Stimulated activated naive CD8-positive, alpha-beta T cell treated with anti-CD3 and anti-CD28 coated beads, Interleukin-15, amount 100 ng/mL, for 72 hours (primary cell): ENCODE results near the gene DNAH10.
A peak's percentile ranks its signal among the peaks of the same experiment; 100 is the strongest.

Source experiments
- ATAC-seq: fragments of 150-1000 bp; cut with Tn5 transposase; 2 replicates; pipeline ENCODE4 v1.10.0; 2021; ENCODE audit warnings: mild to moderate bottlenecking, moderate library complexity
- DNase-seq, 2 donors: peaks; one replicate each; pipeline ENCODE4 v3.0.0; 2021 to 2022
- H3K27ac Mint-ChIP-seq, 2 donors: one replicate each; pipeline ENCODE4 v1.8.0; 2022; ENCODE audit warnings: mild to moderate bottlenecking in 2 of 2, mixed read lengths in 2 of 2, moderate library complexity in 2 of 2
- H3K27me3 Mint-ChIP-seq: one replicate; pipeline ENCODE4 v1.8.0; 2022; ENCODE audit warnings: mixed read lengths
- H3K4me1 Mint-ChIP-seq: one replicate; pipeline ENCODE4 v1.8.0; 2022; ENCODE audit warnings: mild to moderate bottlenecking, mixed read lengths
- H3K4me3 Mint-ChIP-seq, 2 donors: one replicate each; pipeline ENCODE4 v1.8.0; 2022; ENCODE audit warnings: mild to moderate bottlenecking in 2 of 2, mixed read lengths in 2 of 2, moderate library complexity in 1 of 2
- H3K9me3 Mint-ChIP-seq, 2 donors: one replicate each; pipeline ENCODE4 v1.8.0; 2022; ENCODE audit warnings: mixed read lengths in 2 of 2

DNAH10 gene

DNA sequence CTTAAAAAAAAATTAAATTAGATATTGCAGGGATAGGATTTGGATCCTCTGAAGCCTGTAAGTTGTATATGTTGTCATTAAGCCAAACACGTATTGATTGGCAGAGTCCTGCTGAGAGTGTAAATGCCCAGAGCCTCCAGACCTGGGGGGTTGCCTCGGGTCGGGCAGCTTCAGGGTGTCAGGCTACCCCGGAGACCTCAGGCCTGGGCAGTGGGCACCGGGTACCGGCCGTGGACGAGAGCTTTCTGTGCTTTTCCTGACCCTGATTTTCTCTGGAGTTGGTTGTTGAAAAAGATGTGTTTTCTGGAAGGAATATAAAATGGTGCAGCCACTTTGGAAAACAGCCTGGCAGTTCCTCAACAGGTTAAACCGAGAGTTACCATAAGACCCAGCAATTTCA lies 96.1 kb downstream of the DNAH10 start:
- DNase-seq (no peak), ATAC-seq (no peak)
- Mint-ChIP-seq H3K4me3 (no peak overlapping the region), H3K9me3 (no peaks in the 10 kb centered on the region), H3K27ac (no peak overlapping the region), H3K27me3 (peaks cover 8% of the 10 kb centered on the region), H3K4me1 (no peaks in the 10 kb centered on the region)

DNA sequence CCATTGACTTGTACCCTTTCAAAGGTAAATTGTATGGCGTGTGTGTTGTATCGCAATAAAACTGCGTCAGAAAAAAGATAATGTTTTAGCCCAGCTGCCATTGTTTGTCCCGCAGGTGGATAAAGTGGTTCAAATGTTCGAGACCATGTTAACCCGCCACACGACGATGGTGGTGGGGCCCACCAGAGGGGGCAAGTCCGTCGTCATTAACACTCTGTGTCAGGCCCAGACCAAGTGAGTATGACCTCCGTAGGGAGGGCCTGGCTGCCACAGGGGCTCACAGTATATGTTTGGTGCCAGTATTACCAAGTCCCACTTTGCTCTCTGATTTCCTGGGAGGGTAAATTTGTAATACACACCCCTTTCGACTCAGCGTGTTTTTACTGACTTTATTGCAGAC lies 96.9 kb downstream of the DNAH10 start:
- Mint-ChIP-seq H3K4me1 (no peaks in the 10 kb centered on the region), H3K4me3 (no peak overlapping the region), H3K27me3 (peaks cover 8% of the 10 kb centered on the region), H3K9me3 (no peaks in the 10 kb centered on the region), H3K27ac (no peak overlapping the region)
- no peak for ATAC-seq
- no peak for DNase-seq

GRCh38 chr12:123860377-123860776 lies 98.3 kb downstream of the DNAH10 start:
- Mint-ChIP-seq H3K27me3 (peaks cover 8% of the 10 kb centered on the region), H3K4me1 (no peaks in the 10 kb centered on the region), H3K27ac (no peak overlapping the region), H3K4me3 (no peak overlapping the region), H3K9me3 (no peaks in the 10 kb centered on the region)
- ATAC-seq (no peak), DNase-seq (no peak)

DNA sequence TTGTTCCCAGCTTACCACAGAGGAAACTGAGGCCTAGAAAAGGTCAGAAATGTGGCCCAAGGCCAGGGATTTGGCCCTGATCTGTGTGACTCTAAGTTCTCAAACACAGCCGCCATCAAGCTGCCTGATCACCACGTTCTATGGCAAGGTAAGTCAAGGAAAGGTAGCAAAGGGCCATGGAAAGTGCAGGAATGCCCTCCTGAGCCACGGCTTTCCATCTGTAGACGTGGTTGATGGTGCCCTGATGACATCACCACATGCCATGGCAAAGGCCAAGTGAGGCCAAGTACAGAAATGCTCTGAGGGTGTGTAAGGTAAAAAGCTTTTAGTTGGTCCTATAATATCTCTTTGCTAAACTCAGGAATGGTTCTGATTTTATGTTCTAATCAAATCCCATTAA lies 99.3 kb downstream of the DNAH10 start:
- peaks cover 8% of the 10 kb centered on the region for H3K27me3 Mint-ChIP-seq
- H3K9me3 Mint-ChIP-seq, result no peaks in the 10 kb centered on the region
- ATAC-seq (no peak), DNase-seq (no peak)
- no peaks in the 10 kb centered on the region for H3K4me1 Mint-ChIP-seq
- no peak overlapping the region for H3K4me3 Mint-ChIP-seq
- no peak overlapping the region for H3K27ac Mint-ChIP-seq

DNA sequence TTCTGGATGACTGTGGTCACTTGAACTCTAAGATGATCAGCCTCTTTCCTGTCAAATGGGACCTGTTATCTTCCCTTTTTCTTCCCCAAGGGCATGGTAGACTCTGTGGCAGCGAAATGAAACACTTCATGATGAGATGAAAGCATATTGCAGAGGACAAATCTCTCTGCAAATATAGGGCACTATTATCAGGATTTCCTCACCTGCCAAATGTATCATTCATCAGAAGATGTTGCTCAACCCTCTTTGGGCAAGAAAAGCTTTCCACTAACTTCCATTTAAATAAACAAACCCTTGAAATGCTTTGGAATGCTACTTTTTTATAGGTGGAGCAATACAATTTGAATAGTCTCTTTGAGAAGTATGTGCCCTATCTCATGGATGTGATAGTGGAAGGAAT lies 105.0 kb downstream of the DNAH10 start:
- Mint-ChIP-seq H3K27ac (no peak overlapping the region), H3K4me1 (no peaks in the 10 kb centered on the region), H3K4me3 (no peak overlapping the region), H3K27me3 (peaks cover 16% of the 10 kb centered on the region), H3K9me3 (no peaks in the 10 kb centered on the region)
- no peak for ATAC-seq
- no peak for DNase-seq

DNA sequence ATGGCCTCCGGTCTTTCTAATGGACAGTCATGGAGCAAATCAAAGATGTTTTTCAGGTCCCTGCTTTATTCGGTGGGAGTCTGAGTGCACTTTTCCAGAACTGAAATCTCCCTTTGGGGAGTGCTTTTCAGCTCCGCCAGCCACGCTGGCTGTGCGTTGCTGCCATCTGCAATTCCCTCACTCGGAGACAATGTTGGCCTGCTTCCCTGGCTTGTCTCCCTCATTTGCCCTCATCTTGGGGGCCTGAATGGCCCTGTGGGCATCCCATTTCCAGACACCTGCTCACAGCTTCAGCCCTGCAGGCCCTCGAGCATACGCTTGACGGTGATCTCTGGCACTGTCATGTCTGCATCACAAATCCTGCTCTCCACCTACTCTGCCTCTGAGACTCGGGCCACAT lies 106.7 kb downstream of the DNAH10 start:
- H3K27me3 Mint-ChIP-seq, result peaks cover 12% of the 10 kb centered on the region
- H3K4me3 Mint-ChIP-seq, result no peak overlapping the region
- ATAC-seq, result no peak
- no peak for DNase-seq
- H3K27ac Mint-ChIP-seq, result peak overlapping the region in 1 of 2 donors; percentile 2
- H3K9me3 Mint-ChIP-seq, result no peaks in the 10 kb centered on the region
- H3K4me1 Mint-ChIP-seq, result no peaks in the 10 kb centered on the region

DNA sequence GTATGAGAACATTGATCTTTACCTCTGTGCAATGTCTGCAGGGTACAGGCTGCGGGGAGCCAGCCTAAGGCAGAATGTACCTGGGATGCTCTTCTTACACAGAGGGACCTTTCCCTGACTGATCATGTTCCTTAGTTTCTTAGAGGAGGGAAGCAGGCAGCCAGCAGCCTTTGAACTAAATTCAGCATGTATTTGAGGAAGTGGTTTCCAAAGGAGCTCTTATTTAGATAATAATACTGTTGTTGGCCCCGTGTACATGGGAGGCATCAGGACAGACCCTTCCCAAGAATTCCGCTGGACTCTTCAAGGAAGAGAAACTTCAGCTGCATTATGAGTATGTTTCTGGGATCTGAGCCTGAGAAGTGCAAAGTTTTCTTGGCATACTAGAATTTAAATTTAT lies 111.7 kb downstream of the DNAH10 start:
- no peak for ATAC-seq
- H3K4me3 Mint-ChIP-seq, result no peak overlapping the region
- H3K27ac Mint-ChIP-seq, result no peak overlapping the region
- no peaks in the 10 kb centered on the region for H3K9me3 Mint-ChIP-seq
- DNase-seq, result no peak
- H3K27me3 Mint-ChIP-seq, result peaks cover 11% of the 10 kb centered on the region
- no peaks in the 10 kb centered on the region for H3K4me1 Mint-ChIP-seq

DNA sequence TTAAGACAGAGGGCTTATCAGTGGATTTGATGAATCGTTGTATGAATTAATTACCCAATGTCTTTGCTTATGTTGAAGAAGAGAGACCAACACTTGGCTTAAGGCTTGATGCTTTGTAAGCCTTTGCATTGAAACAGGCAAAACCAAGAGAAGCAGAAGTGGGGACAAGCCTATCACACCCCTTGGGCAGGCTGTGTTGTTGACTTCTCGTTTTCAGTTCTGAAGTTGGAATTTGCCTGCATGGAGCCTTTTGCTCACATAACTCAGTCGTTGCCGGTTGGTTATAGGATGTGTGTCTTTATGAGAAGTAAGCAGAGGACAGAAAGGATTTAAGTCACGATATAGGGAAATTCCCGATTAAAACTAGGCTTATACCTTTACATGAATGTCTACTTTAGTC lies 115.9 kb downstream of the DNAH10 start:
- Mint-ChIP-seq H3K27me3 (no peaks in the 10 kb centered on the region), H3K4me3 (no peak overlapping the region), H3K27ac (no peak overlapping the region), H3K9me3 (no peaks in the 10 kb centered on the region), H3K4me1 (no peaks in the 10 kb centered on the region)
- no peak for ATAC-seq
- no peak for DNase-seq

DNA sequence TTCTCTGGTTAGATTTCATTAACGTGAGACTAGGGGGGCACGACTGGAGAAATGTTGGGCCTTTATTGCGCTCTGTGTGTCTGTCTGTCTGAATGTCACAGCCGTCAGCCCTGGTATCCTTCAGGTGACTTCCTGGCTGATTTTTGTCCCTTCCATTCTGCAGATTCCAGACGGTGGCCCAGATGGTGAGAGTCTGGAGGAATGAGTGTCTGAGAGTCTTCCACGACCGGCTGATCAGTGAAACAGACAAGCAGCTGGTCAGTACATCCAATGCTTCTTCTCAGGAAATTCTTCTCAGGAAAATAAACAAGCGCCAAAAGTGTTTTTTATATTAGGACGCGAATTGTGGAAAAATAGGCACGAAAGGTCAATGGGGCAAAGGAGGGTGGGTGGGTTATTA lies 117.0 kb downstream of the DNAH10 start:
- no peaks in the 10 kb centered on the region for H3K4me1 Mint-ChIP-seq
- no peaks in the 10 kb centered on the region for H3K9me3 Mint-ChIP-seq
- ATAC-seq (no peak), DNase-seq (no peak)
- no peak overlapping the region for H3K27ac Mint-ChIP-seq
- no peaks in the 10 kb centered on the region for H3K27me3 Mint-ChIP-seq
- H3K4me3 Mint-ChIP-seq, result no peak overlapping the region

- no peaks in the 10 kb centered on the region for H3K4me1 Mint-ChIP-seq
- no peaks in the 10 kb centered on the region for H3K9me3 Mint-ChIP-seq
- no peak overlapping the region for H3K4me3 Mint-ChIP-seq
- no peak for DNase-seq
- no peak overlapping the region for H3K27ac Mint-ChIP-seq
- ATAC-seq, result no peak
- H3K27me3 Mint-ChIP-seq, result no peaks in the 10 kb centered on the region
Observed at GRCh38 chr12:123879691-123880090, 117.6 kb downstream of the DNAH10 start.

DNA sequence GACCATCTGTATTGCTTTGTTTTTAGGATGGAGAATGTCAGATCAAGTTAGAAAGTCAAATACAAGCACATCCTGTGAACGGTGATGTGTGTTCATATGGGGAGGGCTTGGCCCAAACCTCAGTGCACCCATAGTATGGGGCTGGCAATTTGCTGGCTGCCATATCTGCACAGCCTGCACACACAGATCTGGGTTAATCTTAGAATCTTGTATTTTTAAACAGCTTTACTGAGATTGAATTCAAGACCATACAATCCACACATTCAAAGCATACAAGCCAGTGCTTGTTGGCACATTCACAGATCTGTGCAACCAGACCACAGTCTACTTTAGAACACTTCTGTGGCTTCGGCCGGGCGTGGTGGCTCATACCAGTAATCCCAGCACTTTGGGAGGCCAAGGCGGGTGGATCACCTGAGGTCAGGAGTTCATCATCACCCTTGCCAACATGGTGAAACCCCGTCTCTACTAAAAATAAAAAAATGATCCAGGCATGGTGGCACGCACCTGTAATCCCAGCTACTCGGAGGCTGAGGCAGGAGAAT lies 120.1 kb downstream of the DNAH10 start:
- H3K4me1 Mint-ChIP-seq, result no peaks in the 10 kb centered on the region
- no peak overlapping the region for H3K4me3 Mint-ChIP-seq
- DNase-seq (no peak), ATAC-seq (no peak)
- H3K27ac Mint-ChIP-seq, result no peak overlapping the region
- no peaks in the 10 kb centered on the region for H3K9me3 Mint-ChIP-seq
- peaks cover 12% of the 10 kb centered on the region for H3K27me3 Mint-ChIP-seq

GRCh38 chr12:123886258-123886657 lies 124.2 kb downstream of the DNAH10 start:
- H3K4me3 Mint-ChIP-seq, result no peak overlapping the region
- no peak overlapping the region for H3K27ac Mint-ChIP-seq
- no peak for DNase-seq
- H3K27me3 Mint-ChIP-seq, result peaks cover 22% of the 10 kb centered on the region
- ATAC-seq, result no peak
- no peaks in the 10 kb centered on the region for H3K4me1 Mint-ChIP-seq
- no peaks in the 10 kb centered on the region for H3K9me3 Mint-ChIP-seq

- ATAC-seq (no peak), DNase-seq (no peak)
- Mint-ChIP-seq H3K27ac (no peak overlapping the region), H3K4me1 (no peaks in the 10 kb centered on the region), H3K9me3 (no peaks in the 10 kb centered on the region), H3K27me3 (peaks cover 27% of the 10 kb centered on the region), H3K4me3 (no peak overlapping the region)
Observed at GRCh38 chr12:123886931-123887582, 125.0 kb downstream of the DNAH10 start.

DNA sequence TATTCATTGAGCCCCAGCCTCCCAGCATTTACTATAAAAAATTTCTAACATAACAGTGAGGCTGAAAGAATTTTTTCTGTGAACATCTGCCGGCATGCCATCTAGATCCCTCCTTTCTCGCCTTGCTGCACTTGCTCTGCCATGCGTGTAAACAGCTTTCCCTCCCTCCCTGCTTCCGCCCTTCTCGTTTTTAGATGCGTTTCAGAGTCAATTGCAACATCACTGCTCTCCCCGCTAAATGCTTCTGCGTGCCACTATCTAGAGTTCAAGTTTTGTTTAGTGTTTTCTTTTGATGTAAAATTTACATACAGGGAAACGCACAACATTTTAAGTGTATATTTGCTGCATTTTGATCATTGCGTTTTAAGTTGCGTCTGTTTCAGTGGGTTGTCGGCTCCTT lies 126.9 kb downstream of the DNAH10 start:
- Mint-ChIP-seq H3K27me3 (peaks cover 27% of the 10 kb centered on the region), H3K27ac (no peak overlapping the region), H3K4me1 (no peaks in the 10 kb centered on the region), H3K4me3 (no peak overlapping the region), H3K9me3 (no peaks in the 10 kb centered on the region)
- ATAC-seq, result no peak
- no peak for DNase-seq

- Mint-ChIP-seq H3K27me3 (peaks cover 27% of the 10 kb centered on the region), H3K4me1 (no peaks in the 10 kb centered on the region), H3K27ac (no peak overlapping the region), H3K4me3 (no peak overlapping the region), H3K9me3 (no peaks in the 10 kb centered on the region)
- ATAC-seq, result no peak
- no peak for DNase-seq
Observed at GRCh38 chr12:123889848-123890535, 127.9 kb downstream of the DNAH10 start.

DNA sequence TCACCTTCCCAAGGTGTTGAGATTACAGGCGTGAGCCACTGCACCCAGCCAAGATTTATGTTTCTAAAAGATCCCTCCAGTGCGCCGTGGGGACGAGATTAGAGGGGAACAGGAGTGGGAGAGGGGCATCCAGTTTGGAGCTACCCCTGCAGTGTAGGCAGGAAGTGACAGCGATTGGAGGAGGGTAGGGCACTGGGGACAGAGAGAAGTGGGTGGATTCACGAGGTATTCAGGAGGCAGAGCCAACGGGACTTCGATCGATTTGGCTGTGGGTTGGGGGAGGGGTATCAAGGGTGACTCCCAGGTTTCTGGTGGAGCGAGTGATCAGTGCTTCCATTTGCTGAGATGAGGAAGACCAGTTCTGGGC lies 128.4 kb downstream of the DNAH10 start:
- Mint-ChIP-seq H3K27ac (no peak overlapping the region), H3K27me3 (peaks cover 25% of the 10 kb centered on the region), H3K4me3 (no peak overlapping the region), H3K9me3 (no peaks in the 10 kb centered on the region), H3K4me1 (no peaks in the 10 kb centered on the region)
- ATAC-seq (no peak), DNase-seq (no peak)

DNA sequence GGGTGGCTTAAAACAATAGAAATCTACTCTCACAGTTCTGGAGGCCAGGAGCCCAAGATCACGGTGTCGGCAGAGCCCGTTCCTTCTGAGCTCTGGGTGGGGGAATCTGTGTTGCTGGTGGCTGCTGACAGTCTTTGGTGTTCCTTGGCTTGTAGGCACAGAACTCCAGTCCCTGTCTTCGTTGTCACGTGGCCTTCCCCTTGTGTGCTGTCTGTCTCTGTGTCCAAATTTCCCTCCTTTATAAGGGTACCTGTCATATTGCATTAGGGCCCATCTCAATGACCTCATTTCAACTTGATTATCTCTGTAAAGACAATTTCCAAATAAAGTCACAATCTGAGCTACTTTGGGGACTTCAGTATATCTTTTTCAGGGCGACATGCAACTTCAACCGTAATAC lies 128.9 kb downstream of the DNAH10 start:
- no peak overlapping the region for H3K4me3 Mint-ChIP-seq

More for the DNA sequence above, 128.9 kb downstream of the DNAH10 start:
- no peak overlapping the region for H3K27ac Mint-ChIP-seq
- H3K27me3 Mint-ChIP-seq, result peaks cover 20% of the 10 kb centered on the region
- H3K9me3 Mint-ChIP-seq, result no peaks in the 10 kb centered on the region
- no peak for DNase-seq
- ATAC-seq, result no peak
- no peaks in the 10 kb centered on the region for H3K4me1 Mint-ChIP-seq
